ENCODE results near the gene DUOX2.

The DUOX2 gene

DNA sequence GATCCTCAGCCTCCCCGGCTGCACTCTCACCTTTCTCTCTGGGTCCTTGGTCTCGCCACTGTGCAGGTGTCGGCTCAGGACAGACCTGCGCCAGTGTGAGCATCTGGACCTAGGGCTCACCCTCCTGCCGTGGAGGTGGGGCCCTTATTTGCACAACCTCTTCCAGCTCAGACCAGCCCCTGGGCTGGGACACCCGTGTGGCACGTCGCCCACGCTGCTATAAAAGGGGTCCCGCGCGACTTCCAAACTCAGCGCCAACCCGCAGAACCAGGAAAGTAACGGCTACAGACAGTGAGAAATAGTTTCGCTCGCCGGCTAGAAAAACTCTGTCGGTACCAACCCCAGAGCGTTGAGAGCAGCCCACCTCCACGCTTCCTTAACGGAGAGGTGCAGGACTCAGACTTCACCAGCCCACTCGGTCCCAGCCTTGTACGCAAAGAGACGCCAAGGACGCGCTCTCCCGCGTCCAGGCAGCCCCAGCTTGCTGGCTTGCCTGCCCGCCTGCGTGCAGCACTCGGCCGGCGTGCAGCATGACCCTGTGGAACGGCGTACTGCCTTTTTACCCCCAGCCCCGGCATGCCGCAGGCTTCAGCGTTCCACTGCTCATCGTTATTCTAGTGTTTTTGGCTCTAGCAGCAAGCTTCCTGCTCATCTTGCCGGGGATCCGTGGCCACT, at the start of gene DUOX2, which contains the start of gene DUOXA2:
DUOX2 (minus strand) TSS at position 97 of the 675 bp plus-strand sequence. CDS start 761 bp downstream, outside the sequence.
DUOXA2 (plus strand) TSS at position 251 of the 675 bp plus-strand sequence; CDS start at position 531, 280 bp downstream.
- no peak for DNase-seq

- no peak for DNase-seq
Measured at GRCh38 chr15:45163508-45163856, 49.5 kb upstream of the DUOX2 start.

GRCh38 chr15:45162771-45163507, 49.0 kb upstream of the DUOX2 start:
- DNase-seq: peak; percentile 67 to 75

DNA sequence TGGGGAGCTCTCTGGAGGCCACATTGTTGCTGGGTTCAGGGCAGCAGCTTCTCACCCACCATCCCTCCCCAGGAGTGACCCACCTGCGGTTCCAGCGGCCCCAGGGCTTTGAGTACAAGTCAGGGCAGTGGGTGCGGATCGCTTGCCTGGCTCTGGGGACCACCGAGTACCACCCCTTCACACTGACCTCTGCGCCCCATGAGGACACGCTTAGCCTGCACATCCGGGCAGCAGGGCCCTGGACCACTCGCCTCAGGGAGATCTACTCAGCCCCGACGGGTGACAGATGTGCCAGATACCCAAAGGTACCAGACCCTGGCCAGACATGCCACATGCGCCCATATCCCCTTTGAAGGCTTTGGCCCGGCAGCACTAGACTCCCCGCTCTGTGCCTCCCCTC, 47.7 kb upstream of the DUOX2 start:
- DNase-seq: no peak

- no peak for DNase-seq
Measured at GRCh38 chr15:45157974-45158373, 44.0 kb upstream of the DUOX2 start.

DNA sequence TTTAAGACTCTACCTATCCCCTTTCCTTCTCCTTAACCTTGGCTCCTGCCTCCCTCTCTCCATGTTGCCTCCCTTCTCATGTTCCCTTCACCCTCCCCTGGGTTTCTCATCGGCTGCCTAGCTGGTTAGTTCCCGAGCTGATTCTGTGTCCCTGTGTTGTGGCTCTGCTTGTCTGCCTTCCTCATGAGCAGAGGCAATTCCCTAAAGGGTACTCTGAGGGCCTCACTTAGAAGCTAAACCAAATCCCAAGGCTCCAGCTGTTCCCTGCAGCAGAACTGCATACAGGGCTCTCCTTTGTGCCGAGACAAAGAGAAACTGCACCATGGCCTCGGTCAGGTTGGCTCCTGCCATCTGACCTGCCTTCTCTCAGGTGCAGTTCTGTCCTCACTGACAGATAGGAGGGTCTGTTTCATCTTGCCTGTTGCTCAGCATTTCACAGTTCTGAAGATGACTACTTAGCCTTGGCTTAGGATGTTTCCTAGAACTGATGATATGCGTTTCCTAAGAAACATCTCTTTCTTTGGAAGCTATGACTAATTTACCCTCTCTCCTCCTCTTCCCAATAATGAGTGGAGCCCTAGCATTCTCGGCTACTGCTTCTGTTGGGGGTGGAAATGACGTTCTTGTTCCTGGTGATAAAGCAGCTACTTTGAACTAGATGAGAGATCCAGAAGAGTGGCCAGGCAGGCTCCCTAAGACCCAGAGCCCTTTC, 42.9 kb upstream of the DUOX2 start:
- no peak for DNase-seq

DNA sequence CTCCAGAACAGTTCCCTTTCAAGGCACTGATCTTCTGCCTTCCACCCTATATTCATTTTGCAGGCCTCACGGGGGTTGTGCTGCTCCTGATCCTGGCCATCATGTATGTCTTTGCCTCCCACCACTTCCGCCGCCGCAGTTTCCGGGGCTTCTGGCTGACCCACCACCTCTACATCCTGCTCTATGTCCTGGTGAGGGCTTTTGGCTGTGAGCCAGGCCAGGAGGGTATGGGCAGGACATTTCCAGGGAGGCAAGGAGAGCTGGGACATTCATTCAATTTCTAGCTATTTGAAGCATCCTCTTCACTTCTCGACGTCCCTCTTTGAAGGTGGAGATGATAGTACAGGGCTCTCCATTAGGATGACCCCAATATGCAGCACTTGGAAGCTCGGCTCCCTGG, 41.8 kb upstream of the DUOX2 start:
- no peak for DNase-seq

- no peak for DNase-seq
Measured at GRCh38 chr15:45151998-45152828, 38.2 kb upstream of the DUOX2 start.

- no peak for DNase-seq
Measured at GRCh38 chr15:45150997-45151396, 37.0 kb upstream of the DUOX2 start.

- DNase-seq: no peak
Measured at GRCh38 chr15:45150481-45150880, 36.5 kb upstream of the DUOX2 start.

- DNase-seq: no peak
Measured at GRCh38 chr15:45149060-45149459, 35.1 kb upstream of the DUOX2 start.

GRCh38 chr15:45148076-45149059, 34.4 kb upstream of the DUOX2 start:
- no peak for DNase-seq

- DNase-seq: no peak
Measured at GRCh38 chr15:45147606-45148005, 33.6 kb upstream of the DUOX2 start.

- no peak for DNase-seq
Measured at GRCh38 chr15:45146405-45146804, 32.4 kb upstream of the DUOX2 start.

DNA sequence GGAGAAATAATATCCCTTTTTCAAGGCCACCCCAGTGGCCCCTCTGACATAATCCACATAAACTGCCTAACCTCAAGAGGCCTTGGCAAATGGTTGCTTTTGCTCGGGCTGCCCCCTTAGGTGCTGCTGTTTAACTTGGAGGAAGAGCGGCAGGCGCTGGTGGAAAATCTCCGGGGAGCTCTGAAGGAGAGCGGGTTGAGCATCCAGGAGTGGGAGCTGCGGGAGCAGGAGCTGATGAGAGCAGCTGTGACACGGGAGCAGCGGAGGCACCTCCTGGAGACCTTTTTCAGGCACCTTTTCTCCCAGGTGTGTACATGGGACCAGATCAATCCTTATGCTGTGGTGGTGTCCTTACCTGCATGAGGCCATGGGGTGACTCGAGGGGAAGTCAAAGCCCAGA, 30.8 kb upstream of the DUOX2 start:
- no peak for DNase-seq

DNA sequence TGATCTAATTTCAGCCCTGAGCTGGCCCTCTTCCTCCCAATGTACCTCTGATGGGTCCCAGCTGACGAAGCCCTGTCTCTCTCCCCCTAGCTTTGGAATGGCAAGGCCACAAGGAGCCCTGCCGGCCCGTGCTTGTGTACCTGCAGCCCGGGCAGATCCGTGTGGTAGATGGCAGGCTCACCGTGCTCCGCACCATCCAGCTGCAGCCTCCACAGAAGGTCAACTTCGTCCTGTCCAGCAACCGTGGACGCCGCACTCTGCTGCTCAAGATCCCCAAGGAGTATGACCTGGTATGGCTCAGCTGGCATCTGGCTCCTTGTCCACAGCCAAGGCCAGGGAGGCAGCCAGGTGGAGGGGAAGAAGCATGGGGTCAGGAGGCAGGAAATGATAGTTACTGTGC, 30.0 kb upstream of the DUOX2 start:
- no peak for DNase-seq

DNA sequence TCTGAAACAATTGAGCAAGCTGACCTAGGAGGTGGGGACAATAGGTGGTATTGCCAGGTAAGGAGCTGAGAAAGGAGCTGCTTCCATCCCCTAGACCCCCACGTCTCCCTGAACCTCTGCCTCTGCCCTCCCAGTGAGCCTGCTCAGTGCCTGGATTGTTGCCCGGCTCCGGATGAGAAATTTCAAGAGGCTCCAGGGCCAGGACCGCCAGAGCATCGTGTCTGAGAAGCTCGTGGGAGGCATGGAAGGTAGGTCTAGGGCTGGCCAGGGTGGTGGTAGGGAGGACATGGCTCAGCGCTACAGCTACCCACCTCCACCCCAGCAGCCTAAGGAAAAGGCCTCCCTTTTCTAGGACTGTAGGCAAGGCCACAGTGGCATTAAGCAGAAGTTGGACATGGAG, 29.1 kb upstream of the DUOX2 start:
- no peak for DNase-seq

GRCh38 chr15:45141386-45141785, 27.4 kb upstream of the DUOX2 start:
- DNase-seq: no peak

DNA sequence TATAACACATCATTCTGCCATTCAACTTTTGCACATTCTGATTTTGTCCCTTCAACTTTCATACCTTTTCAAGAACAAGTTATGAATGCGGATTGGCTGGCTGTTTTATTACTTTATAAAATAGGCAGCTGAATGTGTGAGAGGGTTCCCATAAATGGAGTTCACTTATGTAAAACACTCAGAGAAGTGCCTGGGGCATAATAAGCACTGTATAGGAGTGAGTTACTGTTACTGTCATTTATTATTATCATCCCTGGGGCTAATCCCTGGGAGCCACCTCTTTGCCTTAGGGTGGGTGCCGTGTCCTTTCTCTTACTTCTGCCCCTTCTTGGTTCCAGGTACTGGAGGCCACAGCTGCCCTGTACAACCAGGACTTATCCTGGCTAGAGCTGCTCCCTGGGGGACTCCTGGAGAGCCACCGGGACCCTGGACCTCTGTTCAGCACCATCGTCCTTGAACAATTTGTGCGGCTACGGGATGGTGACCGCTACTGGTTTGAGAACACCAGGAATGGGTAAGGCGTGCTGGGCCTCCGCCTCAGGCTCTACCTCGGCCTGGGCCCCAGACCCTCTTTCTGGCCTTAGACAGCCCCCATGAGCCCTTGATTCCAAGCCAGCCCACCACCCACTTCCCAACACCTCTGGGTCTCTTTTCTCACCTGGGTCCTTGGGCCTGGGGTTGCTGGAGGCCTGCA, 26.7 kb upstream of the DUOX2 start:
- DNase-seq: no peak

- no peak for DNase-seq
Measured at GRCh38 chr15:45139770-45140169, 25.8 kb upstream of the DUOX2 start.

Measured in CD4-positive, alpha-beta T cell treated with Interleukin-4 for 1 hour (primary cell).